ENCODE data around the gene ANKRD50.

ANKRD50 gene, protein sequence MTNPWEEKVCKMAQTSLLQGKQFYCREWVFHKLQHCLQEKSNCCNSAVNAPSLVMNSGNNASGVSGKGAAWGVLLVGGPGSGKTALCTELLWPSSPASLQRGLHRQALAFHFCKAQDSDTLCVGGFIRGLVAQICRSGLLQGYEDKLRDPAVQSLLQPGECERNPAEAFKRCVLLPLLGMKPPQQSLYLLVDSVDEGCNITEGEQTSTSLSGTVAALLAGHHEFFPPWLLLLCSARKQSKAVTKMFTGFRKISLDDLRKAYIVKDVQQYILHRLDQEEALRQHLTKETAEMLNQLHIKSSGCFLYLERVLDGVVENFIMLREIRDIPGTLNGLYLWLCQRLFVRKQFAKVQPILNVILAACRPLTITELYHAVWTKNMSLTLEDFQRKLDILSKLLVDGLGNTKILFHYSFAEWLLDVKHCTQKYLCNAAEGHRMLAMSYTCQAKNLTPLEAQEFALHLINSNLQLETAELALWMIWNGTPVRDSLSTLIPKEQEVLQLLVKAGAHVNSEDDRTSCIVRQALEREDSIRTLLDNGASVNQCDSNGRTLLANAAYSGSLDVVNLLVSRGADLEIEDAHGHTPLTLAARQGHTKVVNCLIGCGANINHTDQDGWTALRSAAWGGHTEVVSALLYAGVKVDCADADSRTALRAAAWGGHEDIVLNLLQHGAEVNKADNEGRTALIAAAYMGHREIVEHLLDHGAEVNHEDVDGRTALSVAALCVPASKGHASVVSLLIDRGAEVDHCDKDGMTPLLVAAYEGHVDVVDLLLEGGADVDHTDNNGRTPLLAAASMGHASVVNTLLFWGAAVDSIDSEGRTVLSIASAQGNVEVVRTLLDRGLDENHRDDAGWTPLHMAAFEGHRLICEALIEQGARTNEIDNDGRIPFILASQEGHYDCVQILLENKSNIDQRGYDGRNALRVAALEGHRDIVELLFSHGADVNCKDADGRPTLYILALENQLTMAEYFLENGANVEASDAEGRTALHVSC (N-terminal part only)

DNA sequence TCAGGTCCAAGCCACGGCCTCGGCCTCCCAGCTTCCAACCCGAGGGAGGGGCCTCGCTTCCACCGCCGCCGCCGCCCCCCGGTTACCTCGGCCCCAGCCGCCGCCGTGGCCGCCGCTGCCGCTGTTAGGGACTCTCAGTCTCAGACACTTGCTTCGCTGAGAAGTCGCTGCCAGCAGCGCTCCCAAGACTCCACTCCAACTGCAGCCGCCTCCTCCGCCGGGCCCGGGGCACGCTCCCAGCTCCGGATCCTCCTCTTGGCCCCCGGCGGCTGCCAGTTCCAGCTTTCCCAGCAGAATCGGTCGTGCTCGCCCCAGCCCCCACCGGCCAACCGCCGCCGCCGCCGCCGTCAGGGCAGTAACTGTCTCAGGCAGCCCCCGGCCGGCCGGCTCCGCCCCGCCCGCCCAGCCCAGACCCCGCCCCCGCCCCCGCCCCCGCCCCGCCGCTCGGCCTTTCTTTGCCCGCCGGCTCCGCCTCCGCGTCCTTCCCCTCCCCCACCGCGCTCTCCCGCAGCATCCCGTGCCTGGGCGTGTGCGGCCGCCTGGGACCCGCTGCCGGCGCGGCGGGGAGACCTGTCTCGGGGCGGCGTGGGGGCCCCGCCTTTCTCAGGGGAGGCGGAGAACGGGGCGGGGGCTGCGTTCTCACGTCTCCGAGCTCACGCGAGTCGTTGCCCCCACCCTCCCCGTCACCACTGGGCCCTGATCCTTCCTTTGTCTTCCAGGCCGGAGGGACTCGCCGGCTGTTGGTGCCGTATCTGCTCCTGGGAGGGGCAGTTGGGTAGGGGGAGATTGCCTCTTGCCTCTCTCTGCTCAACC is at the start of gene ANKRD50:
TSS of gene ANKRD50 (minus strand) at position 361 of the 813 bp plus-strand sequence. CDS start 2,221 bp downstream, outside the sequence.
- peak; percentile 51 for DNase-seq

DNA sequence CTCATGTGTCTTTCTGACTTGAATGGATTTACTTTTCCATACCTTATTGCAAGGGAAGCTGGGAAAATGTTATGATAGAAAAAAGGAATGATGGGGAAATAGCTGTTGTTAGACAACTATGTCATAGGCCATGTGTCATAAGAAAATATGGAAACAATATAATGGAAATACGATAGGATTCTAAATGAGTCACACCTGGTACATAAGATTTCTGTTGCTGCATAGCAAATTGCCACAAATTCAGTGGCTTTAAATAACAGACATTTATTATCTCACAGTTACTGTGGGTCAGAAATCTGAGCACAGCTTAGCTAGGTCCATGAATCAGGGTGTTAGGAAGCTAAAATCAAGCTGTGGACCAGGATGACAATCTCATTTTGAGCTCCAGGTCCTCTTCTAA is 44.6 kb upstream of the ANKRD50 start:
- no peak for DNase-seq

DNA sequence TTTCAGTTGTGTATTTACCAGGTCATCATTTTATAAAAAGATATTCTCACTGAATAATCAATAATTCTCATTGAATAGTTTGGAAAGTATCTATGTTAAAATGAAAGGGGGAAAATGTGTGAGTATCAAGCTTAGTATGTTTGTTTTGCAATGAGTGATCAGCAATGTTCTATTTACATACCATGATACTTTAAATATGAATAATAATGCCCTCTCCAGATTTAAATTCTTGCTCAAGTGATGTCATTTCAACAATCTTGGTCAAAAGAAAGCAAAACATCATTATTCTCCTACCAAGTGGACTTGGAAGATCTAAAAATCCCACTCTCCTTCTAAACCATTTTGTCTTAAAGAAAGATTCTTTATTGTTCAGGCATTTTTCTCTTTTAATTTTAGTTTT is 42.1 kb upstream of the ANKRD50 start:
- no peak for DNase-seq

DNA sequence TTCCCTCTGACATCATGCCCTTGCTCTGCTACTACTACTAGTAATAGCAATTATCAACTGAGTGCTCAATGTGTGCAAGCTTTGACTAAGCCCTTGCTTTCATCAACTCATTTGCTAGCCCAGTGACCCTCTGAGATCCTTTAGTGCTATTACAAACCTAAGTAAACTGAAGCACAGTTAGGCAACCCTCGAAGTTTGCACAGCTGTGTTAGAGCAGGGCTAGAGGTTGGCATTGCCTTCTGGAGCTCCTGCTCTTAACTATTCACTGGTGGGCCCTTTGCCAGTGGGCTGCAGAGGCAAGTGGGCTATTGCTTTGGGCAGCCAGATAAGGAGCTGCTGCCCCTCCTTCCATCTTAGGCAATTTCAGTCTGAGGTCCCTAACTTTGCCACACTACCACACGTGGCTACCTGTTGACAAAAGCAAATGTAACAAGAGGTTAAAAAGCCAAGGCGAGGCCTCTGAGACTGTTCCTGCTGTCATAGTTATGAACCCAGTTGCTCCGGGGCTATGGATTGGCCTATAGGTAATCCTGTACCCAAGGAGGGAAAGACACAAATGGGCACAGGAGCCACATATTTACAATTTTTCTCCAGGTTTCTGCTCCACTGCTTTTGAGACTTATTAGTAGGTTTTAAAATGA is 41.5 kb upstream of the ANKRD50 start:
- no peak for DNase-seq

DNA sequence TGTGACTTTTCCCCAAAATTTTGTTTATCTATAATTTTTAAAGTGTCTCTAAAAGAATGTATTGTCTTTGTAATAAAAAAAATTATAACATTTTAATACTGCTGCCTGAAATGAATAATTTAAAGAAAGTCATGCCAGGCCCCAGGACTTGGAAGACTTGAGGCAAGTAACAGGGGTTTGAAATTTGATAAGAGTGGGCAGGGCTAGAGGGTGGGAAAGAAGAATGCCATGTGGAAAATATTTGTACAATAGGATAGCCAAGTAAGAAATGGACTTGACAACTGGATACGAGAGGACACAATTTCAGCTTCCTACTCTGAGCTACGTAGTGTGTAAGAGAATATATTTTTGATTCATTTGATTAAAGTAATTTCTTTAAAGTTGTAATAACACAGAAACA is 36.9 kb upstream of the ANKRD50 start:
- DNase-seq: no peak

DNA sequence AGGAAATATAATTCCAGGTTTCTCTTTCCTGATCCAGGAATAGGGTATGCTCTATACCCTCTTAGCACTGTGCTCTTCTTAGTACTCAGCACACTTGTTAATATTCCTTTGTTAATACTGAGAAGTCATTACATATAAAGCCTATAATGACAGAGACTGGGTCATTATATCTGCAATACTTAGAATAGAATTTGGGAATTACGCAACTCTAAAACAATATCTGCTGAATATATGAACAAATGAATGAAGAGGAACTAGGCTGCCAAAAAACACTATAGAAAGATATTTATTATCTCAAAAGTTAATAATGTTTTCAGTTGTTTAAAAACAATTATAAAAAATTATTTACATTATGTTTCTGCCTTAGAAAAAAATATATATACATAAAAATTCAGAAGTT is 36.4 kb upstream of the ANKRD50 start:
- DNase-seq: no peak

DNA sequence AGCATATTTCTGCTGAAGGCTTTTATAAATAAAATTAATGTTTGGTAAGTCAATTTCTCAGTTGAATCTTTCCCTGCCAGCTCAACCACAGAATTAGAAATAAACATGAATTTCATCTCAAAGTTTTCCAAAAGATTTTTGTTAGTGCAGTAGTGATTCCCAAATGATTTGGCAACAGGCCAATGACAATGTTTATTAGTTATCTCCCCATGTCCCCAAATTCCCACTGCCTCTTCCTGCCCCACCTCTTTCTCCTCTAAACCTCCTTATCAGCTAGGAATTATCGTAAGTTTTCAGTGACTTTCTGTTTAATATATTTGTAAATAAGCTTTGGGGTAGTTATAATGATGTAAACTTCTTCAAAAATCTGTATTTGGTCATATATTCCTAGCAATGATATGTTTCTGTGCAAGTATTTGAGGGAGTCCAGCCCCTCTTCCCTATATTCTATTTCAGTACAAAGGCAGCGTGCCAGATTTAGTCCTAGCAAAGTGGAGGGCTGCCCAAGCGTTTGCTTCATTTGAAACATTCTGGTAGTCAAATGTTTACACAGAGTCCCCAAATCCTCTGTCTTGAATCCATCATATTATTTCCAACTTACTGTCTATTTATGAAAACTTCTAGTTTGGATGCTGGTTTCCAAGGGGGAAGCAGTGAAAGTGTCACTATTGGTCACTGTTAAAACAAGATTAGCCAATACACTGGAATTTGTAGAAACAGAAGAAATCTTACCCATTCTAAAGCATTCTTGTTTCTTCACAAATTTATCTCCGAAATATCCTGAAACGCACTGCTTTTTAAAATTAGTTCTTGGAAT is 33.7 kb upstream of the ANKRD50 start:
- no peak for DNase-seq

DNA sequence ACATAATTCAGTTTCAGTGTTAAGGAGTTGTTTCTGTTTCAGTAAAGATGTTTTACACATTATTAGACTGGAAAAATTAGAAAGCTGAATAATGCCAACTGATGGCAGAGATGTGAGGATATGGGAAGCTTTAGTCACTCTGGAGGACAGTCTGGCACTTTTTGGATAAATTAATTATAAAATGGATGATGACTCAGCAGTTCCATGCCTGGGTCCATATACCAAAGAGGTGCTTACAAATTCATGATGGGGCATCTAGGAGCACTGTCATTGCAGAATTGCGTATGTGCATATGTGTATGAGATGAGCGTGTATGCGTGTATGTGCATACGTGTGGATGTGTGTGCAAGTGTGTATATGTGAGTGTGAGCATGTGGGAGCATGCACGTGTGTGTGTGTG is 31.2 kb upstream of the ANKRD50 start:
- no peak for DNase-seq

DNA sequence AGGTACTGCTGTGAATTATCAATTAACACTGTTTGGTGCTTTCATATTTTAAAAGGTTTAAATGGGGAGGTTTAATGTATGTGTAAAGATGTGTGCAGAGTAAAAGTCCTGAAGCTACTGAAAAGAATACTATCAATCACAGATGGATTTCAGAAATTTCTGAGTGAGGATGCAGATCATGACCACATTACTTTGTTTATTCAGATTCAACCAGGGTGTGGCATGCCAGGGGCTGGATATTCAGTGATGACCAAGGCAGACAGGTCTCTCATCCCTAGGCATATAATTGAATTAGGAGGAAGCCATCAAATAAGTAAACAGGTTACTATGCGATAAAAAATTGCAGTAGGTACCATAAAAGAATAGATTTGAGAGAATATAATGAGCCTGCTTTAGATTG is 28.0 kb upstream of the ANKRD50 start:
- DNase-seq: no peak

DNA sequence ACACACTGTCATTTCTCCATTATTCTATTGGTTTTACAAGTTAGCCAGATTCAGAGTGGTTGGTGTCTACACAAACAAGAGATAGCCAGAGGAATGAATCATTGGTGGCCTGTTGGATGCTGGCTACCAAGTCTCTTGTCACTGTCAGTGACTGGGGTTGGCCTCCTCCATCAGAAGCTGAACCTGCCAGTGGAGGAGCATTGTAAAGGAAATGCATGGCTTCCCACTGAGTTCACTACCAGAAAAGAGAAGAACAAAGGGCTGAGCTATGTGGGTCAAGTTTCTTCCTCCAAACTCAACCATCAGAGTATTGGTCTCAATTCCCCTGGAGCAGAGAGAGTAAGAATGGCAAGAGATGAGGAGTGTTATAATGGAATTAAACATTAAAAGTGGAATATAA is 26.5 kb upstream of the ANKRD50 start:
- no peak for DNase-seq

DNA sequence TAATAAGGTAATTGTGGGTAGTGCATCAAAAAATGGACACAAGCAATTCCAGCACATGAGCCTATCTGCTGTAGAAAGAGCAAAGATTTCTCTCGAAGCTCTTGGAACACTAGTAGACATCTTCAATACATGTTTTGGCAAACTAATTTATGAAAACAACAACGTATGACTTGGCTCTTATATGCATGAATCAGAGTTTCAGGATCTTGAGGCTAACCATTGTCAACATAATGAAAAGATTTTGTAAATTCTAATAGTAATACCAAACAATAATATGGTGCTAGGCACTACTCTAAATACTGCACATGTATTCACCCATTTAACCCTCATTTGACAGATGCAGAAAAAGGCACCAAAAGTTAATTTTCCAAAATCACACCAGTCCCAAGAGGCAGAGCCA is 25.1 kb upstream of the ANKRD50 start:
- no peak for DNase-seq

DNA sequence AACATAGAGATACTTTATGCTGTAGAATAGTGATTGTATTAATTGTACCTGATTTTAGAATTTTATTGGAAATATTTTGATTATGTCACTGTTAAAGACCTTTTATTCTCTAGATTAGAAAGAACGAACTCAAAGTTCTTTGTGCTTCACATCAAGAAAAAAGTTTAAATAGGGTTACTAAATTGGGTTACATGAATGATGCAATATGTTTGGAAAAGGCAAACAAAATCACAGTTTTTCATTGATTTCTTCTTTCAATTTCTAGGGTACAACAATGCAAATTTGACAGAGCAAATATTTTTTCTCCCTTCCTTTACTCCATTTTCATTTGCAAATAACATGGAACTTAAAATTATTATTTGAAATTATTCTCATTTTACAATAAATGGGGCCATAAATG is 24.0 kb upstream of the ANKRD50 start:
- DNase-seq: no peak

DNA sequence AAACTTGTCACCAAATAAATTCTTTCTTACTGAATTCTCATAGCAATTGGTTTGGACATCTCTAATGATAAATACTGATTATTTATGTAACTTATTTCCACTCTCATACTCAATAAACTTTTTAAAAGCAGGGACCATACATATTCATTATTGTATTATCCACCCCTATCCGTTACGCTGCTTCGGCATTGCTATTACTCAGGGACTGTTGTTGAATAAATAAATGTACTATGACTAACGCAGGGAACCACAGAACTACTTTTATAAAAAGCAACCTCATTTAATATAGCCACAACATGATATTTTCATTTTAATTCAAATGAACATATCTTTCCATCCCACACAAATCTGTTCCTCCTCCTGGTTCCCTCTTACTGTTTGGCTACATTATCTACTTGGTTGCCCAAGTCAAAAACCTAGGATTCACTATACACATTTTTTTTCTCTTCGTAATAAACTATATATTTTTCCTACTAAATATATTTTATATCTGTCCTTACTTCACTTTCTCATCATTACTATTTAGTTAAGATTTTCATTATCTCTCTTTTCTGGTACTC is 14.9 kb upstream of the ANKRD50 start:
- no peak for DNase-seq

DNA sequence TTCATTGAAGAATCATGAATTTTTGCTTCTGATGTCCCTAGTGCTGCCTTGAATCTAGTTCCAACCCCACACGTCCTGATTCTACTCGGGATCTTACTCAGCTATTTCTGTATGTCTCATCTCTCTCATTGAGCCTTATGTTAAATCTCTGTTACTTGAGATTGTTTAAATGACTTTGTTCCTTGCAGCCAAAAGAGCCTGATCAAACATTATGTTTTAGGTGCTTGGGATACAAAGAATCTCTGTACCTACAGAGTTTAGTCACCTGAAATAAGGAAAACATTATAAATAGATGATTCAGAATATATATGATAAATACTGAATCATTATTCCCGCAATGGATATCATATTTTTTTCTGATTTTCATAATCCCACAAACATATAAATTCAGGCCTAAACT is 13.7 kb upstream of the ANKRD50 start:
- no peak for DNase-seq

DNA sequence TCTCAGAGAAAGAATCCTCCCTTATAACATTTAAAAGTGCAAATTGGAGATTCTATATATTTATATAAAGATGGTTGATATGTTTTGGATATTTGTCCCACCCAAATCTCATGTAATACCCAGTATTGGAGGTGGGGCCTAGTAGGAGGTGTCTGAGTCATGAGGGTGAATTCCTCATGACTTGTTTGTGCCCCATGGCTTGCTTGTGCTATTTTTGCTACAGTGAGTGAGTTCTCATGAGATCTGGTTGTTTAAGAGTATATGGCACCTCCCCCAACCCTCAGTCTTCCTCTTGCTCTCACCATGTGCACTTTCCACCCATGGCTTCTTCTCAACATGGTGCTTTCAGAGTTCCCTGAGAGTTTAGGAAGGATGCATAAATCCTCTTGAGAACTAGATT is 9.5 kb upstream of the ANKRD50 start:
- no peak for DNase-seq

DNA sequence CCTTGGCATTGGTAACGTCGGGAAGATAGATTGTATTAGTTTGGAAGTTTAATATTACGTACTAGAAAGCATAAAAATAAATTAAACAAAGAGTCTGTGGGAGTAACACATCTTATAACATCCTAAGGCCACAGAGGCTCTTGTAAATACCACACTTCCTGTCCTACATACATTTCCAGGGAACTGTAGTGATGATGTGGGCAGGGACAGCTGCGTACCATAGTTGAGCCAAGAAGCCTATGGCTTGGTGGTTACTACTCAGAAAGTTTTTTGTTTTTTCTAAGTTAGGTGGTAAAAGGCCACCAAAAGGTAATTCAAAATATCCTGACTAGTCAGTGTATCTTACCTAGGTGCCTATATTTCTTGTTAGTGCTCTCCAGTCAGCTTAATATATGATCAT is 4.6 kb upstream of the ANKRD50 start:
- DNase-seq: no peak

DNA sequence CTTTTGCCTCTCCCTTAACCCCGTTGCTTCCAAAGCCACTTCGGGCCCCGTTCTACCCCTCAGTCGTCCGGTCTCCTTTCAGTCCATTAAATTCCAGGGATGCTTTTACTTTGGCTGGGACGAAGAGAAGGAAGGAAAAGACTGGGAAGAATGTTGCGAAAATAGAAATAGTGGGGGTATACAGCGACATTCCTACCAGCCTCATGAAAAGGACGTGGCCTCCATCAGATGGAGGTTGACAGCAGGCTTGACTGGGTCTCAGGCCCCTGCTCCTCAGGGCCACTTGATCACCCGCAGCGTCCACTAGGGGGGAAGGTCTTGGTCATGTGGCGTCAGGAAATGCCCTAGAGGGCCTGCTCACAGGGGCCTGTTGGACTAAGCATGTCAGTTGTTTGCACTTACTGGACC is 657 bp upstream of the ANKRD50 start:
- DNase-seq: peak; percentile 13

DNA sequence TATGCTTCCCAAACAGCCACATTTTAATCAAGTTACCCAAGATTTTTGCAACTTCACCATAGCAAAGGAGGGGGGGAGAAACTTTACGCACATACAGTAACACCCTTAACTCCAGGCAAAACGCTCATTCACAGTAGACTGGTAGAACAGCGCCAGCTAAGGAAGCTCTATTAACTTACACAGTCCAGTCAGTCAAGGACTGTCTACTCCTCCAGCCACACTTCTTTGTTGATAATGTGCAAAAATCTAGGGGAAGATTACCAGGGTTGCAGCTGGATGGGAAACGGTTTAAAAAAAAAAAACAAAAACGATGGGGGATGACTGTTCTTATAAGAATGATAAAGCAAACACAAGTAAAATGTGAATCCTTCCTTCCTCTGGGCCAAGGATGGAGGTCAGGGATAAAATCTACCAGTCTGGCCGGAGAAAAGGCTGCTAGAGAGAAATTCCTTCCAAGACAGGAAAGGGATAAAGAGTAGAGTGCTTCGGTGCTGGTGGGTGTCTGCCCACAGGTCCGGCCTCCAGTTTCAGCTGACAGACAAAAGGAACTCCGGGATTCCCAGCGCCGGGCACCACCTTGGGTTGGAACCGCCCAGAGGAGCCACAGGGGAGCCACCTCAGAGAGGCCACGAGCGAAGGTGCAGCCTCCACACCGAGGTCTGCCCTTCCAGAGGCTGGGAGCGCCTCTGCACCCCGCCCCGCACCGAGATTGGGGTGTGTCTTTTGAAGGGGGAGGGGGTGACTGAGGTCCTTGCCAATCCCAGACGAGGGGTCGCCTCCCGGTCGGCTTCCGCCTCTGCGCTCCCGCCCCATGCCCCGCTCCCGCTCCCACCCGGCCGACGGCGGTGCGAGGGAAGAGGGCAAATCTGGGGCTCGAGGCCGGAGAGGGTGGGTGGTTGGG is 811 bp downstream of the ANKRD50 start:
- peak; percentile 6 for DNase-seq

DNA sequence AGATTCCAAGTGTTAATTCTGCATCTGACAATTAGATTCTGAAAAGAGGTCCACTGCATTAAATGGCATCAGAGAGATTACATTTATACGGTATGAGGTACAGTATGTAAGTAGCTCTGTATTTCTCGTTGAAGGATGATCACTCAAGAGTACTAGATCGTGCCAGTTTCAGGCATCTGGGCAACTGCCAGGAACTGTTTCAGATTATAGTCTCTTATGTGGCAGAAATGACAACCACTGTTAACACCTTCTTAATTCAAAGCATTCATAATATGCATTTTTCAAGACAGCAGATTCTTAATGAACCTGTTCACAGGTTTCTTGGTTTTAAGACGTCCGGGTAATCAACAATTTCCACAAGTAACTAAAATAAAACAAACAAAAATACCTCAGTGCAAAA is 1.6 kb downstream of the ANKRD50 start:
- DNase-seq: no peak
